NCI-H2171 treated with DMSO at 0.1 percent for 48 hours (cell line): ENCODE measurements around the gene GLI2.
A peak's percentile ranks its signal among the peaks of the same experiment; 100 is the strongest.

Experiments
- DNase-seq: peaks from one replicate; lab custom pipeline; 2025; lab: John Stamatoyannopoulos, UW

The GLI2 gene

GRCh38 chr2:120738117-120738516, 2.4 kb downstream of the GLI2 start:
- DNase-seq, result no peak

GRCh38 chr2:120738786-120739437, 3.2 kb downstream of the GLI2 start:
- no peak for DNase-seq

- DNase-seq, result no peak
These were observed 3.9 kb downstream of the GLI2 start for GRCh38 chr2:120739438-120740090.

- DNase-seq, result no peak
These were observed 4.7 kb downstream of the GLI2 start for GRCh38 chr2:120740375-120740764.

GRCh38 chr2:120740765-120741524, 5.3 kb downstream of the GLI2 start:
- DNase-seq, result no peak

- no peak for DNase-seq
These were observed 6.2 kb downstream of the GLI2 start for GRCh38 chr2:120741571-120742561.

GRCh38 chr2:120743657-120744056, 8.0 kb downstream of the GLI2 start:
- DNase-seq, result no peak

- DNase-seq, result no peak
These were observed 9.1 kb downstream of the GLI2 start for GRCh38 chr2:120744817-120745216.

GRCh38 chr2:120745420-120746111, 9.9 kb downstream of the GLI2 start:
- DNase-seq, result no peak

- DNase-seq, result no peak
These were observed 10.5 kb downstream of the GLI2 start for GRCh38 chr2:120746144-120746543.

- no peak for DNase-seq
These were observed 11.6 kb downstream of the GLI2 start for GRCh38 chr2:120747281-120747680.

- peak; percentile 85 for DNase-seq
These were observed 12.0 kb downstream of the GLI2 start for GRCh38 chr2:120747706-120748105.

- no peak for DNase-seq
These were observed 12.6 kb downstream of the GLI2 start for GRCh38 chr2:120748310-120748709.

GRCh38 chr2:120748741-120749140, 13.1 kb downstream of the GLI2 start:
- no peak for DNase-seq

- peak; percentile 13 for DNase-seq
These were observed 14.1 kb downstream of the GLI2 start for GRCh38 chr2:120749506-120750431.

- DNase-seq, result no peak
These were observed 15.0 kb downstream of the GLI2 start for GRCh38 chr2:120750488-120751210.

- no peak for DNase-seq
These were observed 15.9 kb downstream of the GLI2 start for GRCh38 chr2:120751553-120751952.

- no peak for DNase-seq
These were observed 18.6 kb downstream of the GLI2 start for GRCh38 chr2:120754067-120754960.
